HUDEP-2 (cell line): Measurements from ENCODE around the gene PPME1.

Experiments
- DNase-seq, 76 experiments: peaks; one replicate each; lab custom pipeline; 2025; ENCODE audit not compliant: unreplicated experiment in 76 of 76; lab: John Stamatoyannopoulos, UW

The PPME1 gene

DNA sequence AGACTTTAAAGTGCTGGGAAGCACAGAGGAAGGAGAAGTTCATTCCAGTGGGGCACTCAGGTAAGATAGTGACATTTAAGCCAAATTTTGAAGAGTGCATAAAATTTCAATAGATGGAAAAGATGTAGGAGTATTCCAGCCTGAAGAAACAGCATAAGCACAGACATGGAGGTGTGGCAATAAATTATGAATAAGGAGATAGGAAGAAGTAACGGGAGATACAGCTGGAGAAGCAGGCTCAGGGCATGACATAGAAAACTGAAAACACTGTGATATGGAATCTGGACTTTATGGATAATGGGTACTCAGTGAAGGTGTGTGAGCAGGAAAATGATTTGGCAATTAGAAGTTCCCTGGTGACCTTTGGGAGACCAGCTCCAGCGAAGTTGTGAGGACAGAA lies 107.0 kb downstream of the PPME1 start:
- no peak for DNase-seq

DNA sequence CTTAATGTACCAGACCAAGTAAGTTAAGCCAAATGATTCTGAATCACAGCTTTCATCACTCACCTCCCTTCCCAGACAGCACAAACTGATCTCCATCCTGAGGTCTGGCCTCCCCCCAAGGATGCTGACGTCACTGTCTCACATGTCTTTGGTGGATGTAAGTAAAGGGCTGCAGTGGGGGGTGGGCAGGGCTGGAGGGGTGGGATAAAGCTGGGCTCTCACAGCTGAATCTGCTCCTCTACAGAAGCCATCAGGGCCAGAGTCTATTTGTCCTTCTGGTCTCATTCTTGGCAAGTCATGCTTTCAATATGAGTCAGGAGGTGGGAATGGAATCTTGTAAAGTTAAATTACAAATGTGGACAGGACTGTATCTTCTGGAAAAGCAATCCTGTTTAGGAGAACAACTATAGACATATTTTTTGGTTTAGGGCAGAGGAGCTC lies 107.7 kb downstream of the PPME1 start:
- no peak for DNase-seq

DNA sequence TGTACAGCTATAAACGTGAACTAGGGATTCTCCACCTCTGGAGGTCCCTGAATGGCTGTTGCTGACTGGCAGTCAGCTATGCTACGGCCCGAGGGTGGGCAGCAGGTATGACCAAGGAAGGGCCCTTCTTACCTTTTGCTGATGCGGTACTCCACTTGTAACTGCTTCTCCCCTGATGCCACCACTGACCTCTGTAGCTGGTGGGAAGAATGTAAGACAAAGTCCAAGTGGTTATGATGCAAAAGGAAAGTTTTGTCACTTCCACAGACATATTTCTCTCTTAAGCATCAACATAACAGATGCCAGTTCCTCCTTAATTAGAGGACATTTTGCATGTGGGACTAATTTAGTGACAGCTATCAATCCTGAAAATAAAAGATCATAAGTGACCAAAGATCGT lies 108.2 kb downstream of the PPME1 start:
- no peak for DNase-seq

DNA sequence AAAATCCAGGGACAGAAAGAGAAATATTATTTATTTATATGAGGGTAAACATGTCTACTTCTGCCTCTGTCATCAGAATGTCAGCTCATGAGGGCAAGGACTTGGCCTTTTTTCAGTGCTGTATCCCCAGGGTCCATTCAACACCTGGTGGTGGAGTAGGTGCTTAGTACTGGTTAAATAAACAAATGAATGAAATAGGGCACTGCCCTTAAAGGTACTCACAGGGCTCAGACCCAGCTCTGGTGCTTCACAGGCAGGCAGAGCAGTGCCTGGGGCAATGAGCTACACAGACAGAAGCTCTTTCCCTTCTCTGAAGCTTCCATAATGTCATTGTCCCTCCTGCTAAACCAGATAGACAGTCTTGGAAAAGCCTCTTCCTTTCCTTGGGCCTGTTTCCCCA lies 109.4 kb downstream of the PPME1 start:
- DNase-seq, result no peak

GRCh38 chr11:74282421-74282820 lies 111.3 kb downstream of the PPME1 start:
- no peak for DNase-seq

- DNase-seq, result no peak
These were observed 111.9 kb downstream of the PPME1 start for GRCh38 chr11:74282914-74283371.

DNA sequence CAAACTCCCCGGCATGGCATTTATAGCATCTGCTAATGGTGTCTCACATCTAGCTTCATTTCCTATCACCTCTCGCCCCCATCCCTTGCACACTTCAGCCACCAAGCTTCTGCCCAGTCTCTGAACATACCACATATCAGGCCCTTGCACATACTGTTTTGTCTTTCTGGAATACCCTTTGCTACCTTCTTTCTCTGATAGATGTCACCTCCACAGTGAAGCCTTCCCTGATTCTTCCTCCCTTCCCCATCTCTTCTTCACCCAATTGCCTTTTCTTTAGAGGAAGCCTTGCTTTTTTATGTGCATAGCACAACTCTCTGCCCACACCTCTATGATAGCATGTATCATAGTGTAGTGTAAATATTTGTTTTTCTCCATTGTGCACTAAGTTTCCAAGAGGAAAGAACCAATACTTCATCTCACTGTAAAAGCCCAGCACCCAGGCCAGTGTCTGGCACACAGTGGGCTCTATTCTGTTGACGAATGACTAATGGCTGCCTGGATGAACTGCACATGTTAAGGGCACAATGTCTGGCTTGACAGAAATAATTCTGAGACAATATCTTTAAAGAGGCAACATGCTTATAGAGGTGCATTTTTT lies 112.6 kb downstream of the PPME1 start:
- DNase-seq, result no peak

DNA sequence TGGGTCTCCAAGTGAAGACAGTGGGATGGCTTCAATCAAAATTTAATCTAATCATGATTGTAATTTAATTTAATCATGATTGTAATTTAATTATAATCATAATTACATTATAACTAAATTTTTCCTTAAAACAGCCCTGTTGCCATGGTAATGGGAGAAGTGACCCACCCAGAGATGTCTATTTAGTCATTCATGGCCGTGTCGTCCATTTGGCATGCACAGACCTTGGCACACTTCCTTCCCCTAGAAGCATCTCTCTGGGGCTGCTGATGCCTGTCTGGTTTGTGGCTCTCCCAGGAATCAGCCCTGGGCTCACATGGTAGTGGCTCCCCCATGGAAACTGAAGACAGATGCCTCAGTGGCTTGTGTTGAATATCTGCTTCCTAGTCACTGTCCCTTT lies 113.4 kb downstream of the PPME1 start:
- DNase-seq, result no peak

- DNase-seq, result peak in 2 of 76 experiments; percentile 1 to 4
These were observed 117.1 kb downstream of the PPME1 start for GRCh38 chr11:74288161-74288560.

- DNase-seq, result no peak
These were observed 117.8 kb downstream of the PPME1 start for GRCh38 chr11:74288911-74289310.

GRCh38 chr11:74297484-74297883 lies 126.4 kb downstream of the PPME1 start:
- DNase-seq, result no peak

DNA sequence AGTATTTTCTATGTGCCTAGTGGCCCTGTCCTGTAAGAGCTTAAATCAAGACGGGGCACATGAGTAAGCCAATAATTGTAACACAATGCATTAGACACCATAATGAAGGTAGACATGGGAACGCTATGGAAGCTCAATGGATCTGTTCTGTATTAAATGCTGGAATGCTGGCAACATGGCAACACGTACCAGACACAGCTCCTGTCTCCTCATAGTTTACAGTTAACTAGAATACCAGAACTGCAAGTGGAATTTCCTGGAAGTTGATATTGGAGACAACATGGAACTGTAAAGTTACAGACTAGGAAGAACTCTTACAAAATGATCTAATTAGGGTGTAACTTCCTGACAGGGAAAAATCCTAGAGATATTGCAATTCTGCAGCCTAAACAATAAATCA lies 127.9 kb downstream of the PPME1 start:
- DNase-seq, result no peak
